T1000 (cell line): ENCODE data around the gene SCN4B.
"Not testable (repeated sequence)": the region's sequence is repeated elsewhere in the genome, so short reads cannot be mapped to it uniquely, and the experiment has no call there.

Source experiments
- DNase-seq: peaks from one replicate; lab custom pipeline; 2025; ENCODE audit warnings: mixed read lengths; lab: John Stamatoyannopoulos, UW

Gene SCN4B

GRCh38 chr11:118152552-118153471 lies at the start of gene SCN4B:
Gene SCN4B (minus strand): TSS chr11:118152823. CDS start chr11:118152673, 150 bp downstream.
- no peak for DNase-seq

GRCh38 chr11:118201966-118202365 lies 49.3 kb upstream of the SCN4B start:
- no peak for DNase-seq

GRCh38 chr11:118200901-118201680 lies 48.5 kb upstream of the SCN4B start:
- no peak for DNase-seq

- DNase-seq, result no peak
Measured at GRCh38 chr11:118200497-118200896, 47.9 kb upstream of the SCN4B start.

GRCh38 chr11:118199135-118199534 lies 46.5 kb upstream of the SCN4B start:
- DNase-seq, result no peak

GRCh38 chr11:118198370-118198769 lies 45.7 kb upstream of the SCN4B start:
- DNase-seq, result no peak

- no peak for DNase-seq
Measured at GRCh38 chr11:118194835-118195627, 42.4 kb upstream of the SCN4B start.

GRCh38 chr11:118193910-118194566 lies 41.4 kb upstream of the SCN4B start:
- DNase-seq, result no peak

GRCh38 chr11:118192817-118193216 lies 40.2 kb upstream of the SCN4B start:
- not testable (repeated sequence) for DNase-seq

GRCh38 chr11:118190942-118191506 lies 38.4 kb upstream of the SCN4B start:
- not testable (repeated sequence) for DNase-seq

- DNase-seq, result no peak
Measured at GRCh38 chr11:118186346-118187107, 33.9 kb upstream of the SCN4B start.

GRCh38 chr11:118184784-118185579 lies 32.4 kb upstream of the SCN4B start:
- DNase-seq, result no peak

- not testable (repeated sequence) for DNase-seq
Measured at GRCh38 chr11:118183691-118184090, 31.1 kb upstream of the SCN4B start.

- DNase-seq, result no peak
Measured at GRCh38 chr11:118180300-118180703, 27.7 kb upstream of the SCN4B start.

- DNase-seq, result no peak
Measured at GRCh38 chr11:118176778-118177134, 24.1 kb upstream of the SCN4B start.

- no peak for DNase-seq
Measured at GRCh38 chr11:118175993-118176777, 23.6 kb upstream of the SCN4B start, which contains the start of gene SCN2B. Gene SCN2B (minus strand): TSS chr11:118176639. CDS start chr11:118176431, 208 bp downstream.

- no peak for DNase-seq
Measured at GRCh38 chr11:118175031-118175992, 22.7 kb upstream of the SCN4B start.
